Activated naive CD8-positive, alpha-beta T cell treated with anti-CD3 and anti-CD28 coated beads for 36 hours (primary cell): ENCODE results near the gene COL16A1. TPM values are rescaled to one million over a fixed set of nuclear protein-coding genes. Genes with fewer than 3 reads are reported as not detected.

Source experiments
- DNase-seq: peaks from one replicate; pipeline ENCODE4 v3.0.0; 2021
- H3K27ac Mint-ChIP-seq: one replicate; pipeline ENCODE4 v1.8.0; 2022; ENCODE audit warnings: mild to moderate bottlenecking, moderate library complexity, mixed read lengths
- H3K27me3 Mint-ChIP-seq: one replicate; pipeline ENCODE4 v1.8.0; 2022; ENCODE audit warnings: mild to moderate bottlenecking, mixed read lengths
- H3K36me3 Mint-ChIP-seq: one replicate; pipeline ENCODE4 v1.8.0; 2021; ENCODE audit warnings: mild to moderate bottlenecking, mixed read lengths
- H3K4me1 Mint-ChIP-seq: one replicate; pipeline ENCODE4 v1.8.0; 2021; ENCODE audit warnings: mixed read lengths
- H3K4me3 Mint-ChIP-seq: one replicate; pipeline ENCODE4 v1.8.0; 2022; ENCODE audit warnings: mild to moderate bottlenecking, moderate library complexity, mixed read lengths
- H3K9me3 Mint-ChIP-seq: one replicate; pipeline ENCODE4 v1.8.0; 2022; ENCODE audit warnings: mixed read lengths
- total RNA-seq, 2 experiments: library from RNA; stranded (reverse); gene quantifications; one replicate each; pipeline ENCODE4 v1.2.3, GENCODE V29; 2021

COL16A1 gene
- total RNA-seq, 2 experiments from 2014 or later, result 0.36 to 0.93 TPM

DNA sequence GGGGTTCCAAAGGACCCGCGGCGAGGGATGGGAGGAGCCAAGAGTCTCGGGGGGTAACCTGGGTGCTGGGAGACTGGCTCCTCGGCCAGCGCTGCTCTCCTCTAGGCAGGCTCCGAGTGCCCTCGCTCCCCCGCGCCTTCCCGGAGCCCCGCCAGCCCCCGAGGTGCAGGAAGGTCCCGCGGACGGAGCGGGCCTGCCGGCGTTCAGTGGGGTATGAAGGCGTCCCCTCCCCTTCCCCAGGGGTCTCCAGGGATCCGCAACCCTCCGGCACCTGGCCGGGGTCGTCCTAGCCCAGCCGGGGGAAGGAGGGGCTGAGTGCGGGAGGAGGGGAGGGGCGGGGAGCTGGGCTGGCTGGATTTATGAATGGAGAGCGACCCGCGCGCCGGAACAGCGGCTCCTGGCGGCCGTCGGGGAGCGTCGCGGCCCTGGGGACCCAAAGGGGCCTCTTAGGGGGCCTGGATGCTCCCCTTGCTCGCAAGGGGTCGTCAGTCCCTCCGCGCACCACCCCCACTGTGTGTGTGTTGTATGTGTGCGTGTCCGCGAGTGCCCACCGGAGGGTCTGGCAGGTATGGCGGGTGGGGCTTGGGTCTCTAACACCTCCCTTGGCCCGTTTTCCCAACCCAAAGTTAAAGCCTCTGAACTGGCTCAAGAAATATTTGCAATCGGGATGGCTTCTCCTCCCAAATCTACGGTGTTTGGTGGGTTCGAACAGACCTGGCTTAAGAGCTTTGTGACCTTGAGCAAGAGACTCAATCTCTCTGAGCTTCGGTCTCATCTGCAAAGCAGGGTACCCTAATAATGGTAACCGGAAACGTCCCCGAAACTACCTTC is 85.7 kb downstream of the COL16A1 start:
- Mint-ChIP-seq H3K9me3 (no peaks in the 10 kb centered on the region), H3K4me1 (peaks cover 2% of the 10 kb centered on the region), H3K4me3 (no peak overlapping the region), H3K27ac (no peak overlapping the region), H3K36me3 (no peaks in the 10 kb centered on the region), H3K27me3 (peaks cover 33% of the 10 kb centered on the region)
- DNase-seq, result peak; percentile 56

DNA sequence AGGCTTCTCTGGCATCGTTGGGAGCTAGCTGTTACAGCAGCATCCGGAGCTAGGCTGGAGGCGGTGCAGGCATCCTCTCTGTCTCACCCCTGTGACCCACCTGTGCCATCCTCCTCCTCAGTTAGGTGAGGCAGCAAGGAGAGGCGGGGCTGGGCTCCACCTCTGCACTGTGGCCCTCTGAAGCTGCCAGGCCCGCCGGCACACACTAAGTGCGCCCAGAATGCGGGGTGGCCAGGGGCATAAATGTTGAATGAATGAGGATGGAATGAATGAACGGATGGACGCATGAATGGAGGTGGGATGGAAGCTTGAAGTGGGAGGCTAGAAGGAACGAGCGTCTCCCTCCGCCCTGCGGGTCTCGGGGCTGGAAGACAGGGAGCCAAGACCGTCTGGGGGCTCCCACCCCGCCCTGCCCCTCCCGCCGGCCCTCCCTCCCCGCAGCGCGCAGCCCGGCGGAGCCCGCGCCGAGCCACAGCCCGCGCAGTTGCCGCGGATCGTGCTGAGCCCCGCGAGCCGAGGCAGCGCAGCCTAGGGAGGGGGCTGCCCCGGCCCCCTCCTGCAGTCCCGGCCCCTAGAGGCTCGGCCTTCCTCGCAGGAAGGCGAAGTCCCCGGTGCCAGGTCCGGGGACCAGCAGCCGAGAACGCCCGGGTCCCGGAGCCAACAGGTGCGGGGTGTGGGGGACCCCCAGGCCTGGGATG is 86.5 kb downstream of the COL16A1 start, which contains the start of gene HCRTR1:
HCRTR1 (plus strand) TSS at position 472 of the 698 bp plus-strand sequence. CDS start 1,504 bp downstream, outside the sequence.
- DNase-seq, result no peak
- Mint-ChIP-seq H3K27ac (no peak within 1 kb of the TSS), H3K27me3 (peaks cover 33% of the 10 kb centered on the region), H3K4me3 (peak within 1 kb of the TSS; percentile 62), H3K9me3 (no peaks in the 10 kb centered on the region), H3K36me3 (no peaks in the 10 kb centered on the region), H3K4me1 (peaks cover 2% of the 10 kb centered on the region)

DNA sequence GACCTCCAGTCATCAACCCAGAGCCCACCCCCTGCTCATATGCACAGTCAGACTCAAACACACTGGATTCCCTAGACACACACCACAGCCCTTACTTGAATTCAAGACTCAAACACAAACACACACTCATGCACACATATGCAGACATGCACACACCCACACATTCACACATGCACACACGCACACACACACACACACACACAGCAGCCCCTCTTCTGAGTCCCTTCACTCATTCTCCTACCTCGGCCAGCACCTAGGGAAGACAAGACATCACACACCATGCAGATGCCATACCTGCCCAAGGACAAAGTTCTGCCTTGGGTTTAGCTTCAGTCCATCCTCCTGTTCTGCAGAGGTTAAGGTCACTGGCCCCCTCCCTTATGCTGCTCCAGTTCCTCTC is 87.9 kb downstream of the COL16A1 start:
- Mint-ChIP-seq H3K9me3 (no peaks in the 10 kb centered on the region), H3K4me1 (peaks cover 2% of the 10 kb centered on the region), H3K27me3 (peaks cover 33% of the 10 kb centered on the region), H3K27ac (no peak overlapping the region), H3K4me3 (no peak overlapping the region), H3K36me3 (no peaks in the 10 kb centered on the region)
- DNase-seq, result no peak

DNA sequence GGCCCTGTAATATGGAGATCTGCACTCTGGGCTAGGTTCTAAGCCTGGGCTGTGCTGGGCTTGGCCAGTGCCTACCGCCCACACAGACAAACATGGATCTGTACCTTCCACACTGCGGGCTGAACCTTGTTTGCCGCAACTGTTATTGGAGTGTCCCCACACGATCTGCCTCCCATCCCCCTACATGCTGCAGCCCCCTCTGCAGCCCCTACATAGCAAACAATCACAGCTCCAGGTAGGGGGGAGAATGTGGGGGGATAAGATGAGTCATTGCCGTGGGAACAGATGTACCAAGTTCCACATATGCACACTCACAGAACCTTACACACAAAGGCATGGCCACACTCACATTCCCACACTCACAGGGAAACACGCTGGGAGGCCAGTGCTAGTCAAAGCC is 88.4 kb downstream of the COL16A1 start:
- Mint-ChIP-seq H3K4me3 (no peak overlapping the region), H3K9me3 (no peaks in the 10 kb centered on the region), H3K27me3 (peaks cover 33% of the 10 kb centered on the region), H3K27ac (no peak overlapping the region), H3K4me1 (peaks cover 2% of the 10 kb centered on the region), H3K36me3 (no peaks in the 10 kb centered on the region)
- DNase-seq, result no peak

DNA sequence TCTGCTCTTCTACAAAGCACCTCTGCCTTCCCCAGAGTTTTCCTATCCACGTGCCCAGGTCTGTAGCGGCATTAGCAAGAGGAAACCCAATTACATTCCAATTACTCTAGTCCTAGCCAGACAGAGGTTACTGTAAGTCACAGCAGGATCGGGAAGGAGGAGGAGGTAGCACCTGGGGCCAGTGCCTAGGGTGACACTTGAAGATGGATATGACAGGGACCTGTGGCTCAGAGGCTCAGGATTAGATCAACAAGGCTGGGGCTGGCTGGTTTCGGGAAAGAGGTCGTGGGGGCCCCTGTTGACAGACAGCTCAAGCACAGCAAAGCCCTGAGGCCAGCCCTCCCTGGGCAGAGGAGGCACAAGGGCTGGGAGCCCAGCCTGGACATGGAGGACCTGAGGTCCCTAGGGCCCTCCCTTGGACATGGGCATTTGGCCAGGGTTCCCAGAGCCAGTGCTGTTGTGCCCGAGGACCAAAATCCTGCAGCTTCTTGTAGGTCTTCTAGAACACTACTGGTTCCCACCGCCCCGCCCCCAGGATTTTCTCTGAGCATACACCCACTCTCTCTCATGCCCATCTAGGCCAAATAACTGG is 89.3 kb downstream of the COL16A1 start:
- H3K27ac Mint-ChIP-seq, result no peak overlapping the region
- DNase-seq, result no peak
- H3K27me3 Mint-ChIP-seq, result peaks cover 33% of the 10 kb centered on the region
- H3K4me1 Mint-ChIP-seq, result peaks cover 2% of the 10 kb centered on the region
- no peaks in the 10 kb centered on the region for H3K36me3 Mint-ChIP-seq
- H3K4me3 Mint-ChIP-seq, result no peak overlapping the region
- H3K9me3 Mint-ChIP-seq, result no peaks in the 10 kb centered on the region

DNA sequence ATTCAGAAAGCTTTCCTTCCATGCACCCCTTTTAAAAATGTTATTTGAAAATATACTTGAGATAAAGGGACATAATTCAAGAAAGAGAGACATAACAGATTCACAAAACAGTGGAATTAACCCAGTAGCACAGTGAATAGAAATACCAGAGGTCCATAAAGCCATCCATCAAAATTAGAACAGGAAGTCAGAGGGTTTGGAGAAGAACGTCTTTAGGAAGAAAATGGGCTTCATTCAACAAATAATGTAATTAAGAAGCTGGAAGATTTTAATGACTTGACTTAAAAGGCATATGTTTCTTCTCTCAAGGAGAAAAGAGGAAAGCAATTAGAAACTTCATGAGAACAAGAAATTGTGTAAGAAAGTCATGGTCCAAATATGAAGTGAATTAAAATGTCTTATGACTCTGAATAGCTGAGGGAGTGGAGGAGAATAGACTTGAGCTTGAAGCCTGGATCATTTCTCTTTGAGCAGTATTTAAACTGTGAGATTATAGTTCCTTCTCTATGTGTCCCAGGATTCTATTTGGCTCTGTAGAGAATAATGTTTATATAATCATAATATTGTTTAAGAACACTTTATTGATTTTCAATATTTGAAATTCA is 94.2 kb downstream of the COL16A1 start:
- peaks cover 10% of the 10 kb centered on the region for H3K4me1 Mint-ChIP-seq
- DNase-seq, result no peak

DNA sequence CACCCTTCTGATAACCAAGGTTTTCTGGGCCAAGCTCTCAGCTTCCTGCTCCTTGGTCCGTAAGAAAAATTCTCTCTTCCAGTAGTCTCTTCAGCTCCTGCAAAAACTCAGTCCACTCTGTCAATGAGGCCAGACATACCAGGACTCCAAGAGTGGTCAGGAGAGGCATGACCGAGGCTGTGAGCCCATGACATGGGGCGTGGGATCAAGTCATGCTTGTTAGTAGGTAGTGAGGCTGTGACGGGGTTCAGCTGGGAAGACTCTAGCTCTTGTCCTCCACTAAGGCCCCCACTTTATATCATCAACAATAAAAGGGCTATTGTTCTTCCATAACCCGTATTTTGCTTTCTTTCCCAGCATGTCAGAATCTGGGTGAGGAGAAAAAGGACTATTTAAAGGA is 96.5 kb downstream of the COL16A1 start:
- Mint-ChIP-seq H3K4me1 (peaks cover 10% of the 10 kb centered on the region), H3K27ac (no peak overlapping the region), H3K36me3 (no peaks in the 10 kb centered on the region), H3K9me3 (peaks cover 1% of the 10 kb centered on the region), H3K4me3 (no peak overlapping the region), H3K27me3 (peaks cover 10% of the 10 kb centered on the region)
- DNase-seq, result no peak

More for the DNA sequence above, 94.2 kb downstream of the COL16A1 start:
- peaks cover 4% of the 10 kb centered on the region for H3K27me3 Mint-ChIP-seq
- H3K4me3 Mint-ChIP-seq, result no peak overlapping the region
- H3K9me3 Mint-ChIP-seq, result no peaks in the 10 kb centered on the region
- H3K27ac Mint-ChIP-seq, result no peak overlapping the region
- H3K36me3 Mint-ChIP-seq, result no peaks in the 10 kb centered on the region

DNA sequence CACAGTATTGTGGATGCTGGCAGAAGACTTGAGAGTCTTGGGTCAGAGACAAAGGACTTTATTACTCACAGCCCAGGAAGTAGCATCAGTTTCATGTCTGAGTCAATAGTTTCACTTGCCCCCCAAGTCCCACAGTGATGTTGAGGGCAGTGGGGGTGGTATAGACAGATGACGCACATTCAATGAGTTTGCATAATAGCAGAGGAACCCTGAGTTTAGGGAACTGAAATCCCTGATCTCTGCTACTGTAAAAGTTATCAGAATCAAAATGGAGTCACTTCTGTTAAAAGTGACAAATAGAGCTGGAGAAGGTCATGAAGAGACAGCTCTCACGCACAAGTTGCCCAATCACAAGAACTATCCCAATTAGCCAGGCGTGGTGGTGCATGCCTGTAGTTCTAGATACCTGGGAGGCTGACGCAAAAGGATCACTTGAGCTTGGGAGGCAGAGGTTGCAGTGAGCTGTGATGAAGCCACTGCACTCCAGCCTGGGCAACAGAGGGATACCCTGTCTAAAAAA is 97.8 kb downstream of the COL16A1 start:
- Mint-ChIP-seq H3K27ac (no peak overlapping the region), H3K4me1 (peaks cover 10% of the 10 kb centered on the region), H3K27me3 (peaks cover 10% of the 10 kb centered on the region), H3K9me3 (peaks cover 1% of the 10 kb centered on the region), H3K36me3 (no peaks in the 10 kb centered on the region), H3K4me3 (no peak overlapping the region)
- DNase-seq, result peak; percentile 53

Other genes with a start within 250 kb of the COL16A1 start
- not detected for gene TINAGL1, start 127.5 kb downstream of the COL16A1 start, total RNA-seq
- gene HCRTR1, start 86.3 kb downstream of the COL16A1 start, total RNA-seq, result not detected
- 10 to 100 TPM; 61.4 to 61.6 TPM for gene PEF1, start 59.1 kb downstream of the COL16A1 start, total RNA-seq
- under 1 TPM; 0.08 to 0.18 TPM for gene ADGRB2, start 60.3 kb upstream of the COL16A1 start, total RNA-seq
- not detected for gene SPOCD1, start 112.0 kb upstream of the COL16A1 start, total RNA-seq
- 100 to 1,000 TPM; 342 to 357 TPM for gene PTP4A2, start 234.4 kb upstream of the COL16A1 start, total RNA-seq